Gastrocnemius medialis (tissue), 4 donors: ENCODE data around the gene NLRP7.

Experiments
- POLR2A ChIP-seq, 2 donors: fragments of 450-650 bp; IDR thresholded peaks; one replicate each; pipeline ENCODE4 v1.6.1; 2017; ENCODE audit warnings: antibody characterized with exemption in 2 of 2, mild to moderate bottlenecking in 2 of 2, moderate library complexity in 2 of 2
- TF ChIP-seq, protein P1 (sequence below), 5 experiments: fragments of 450-650 bp in 3 of 5; fragments of 200-600 bp in 2 of 5; sonication (generic) in 2 of 5; IDR thresholded peaks in 4 of 5; conservative IDR thresholded peaks in 1 of 5; 1 replicate in 4 of 5; 2 replicates in 1 of 5; pipeline ENCODE4 v1.5.1; 2016 to 2019; ENCODE audit warnings: antibody characterized with exemption in 5 of 5, mild to moderate bottlenecking in 3 of 5, moderate library complexity in 3 of 5

DNA sequence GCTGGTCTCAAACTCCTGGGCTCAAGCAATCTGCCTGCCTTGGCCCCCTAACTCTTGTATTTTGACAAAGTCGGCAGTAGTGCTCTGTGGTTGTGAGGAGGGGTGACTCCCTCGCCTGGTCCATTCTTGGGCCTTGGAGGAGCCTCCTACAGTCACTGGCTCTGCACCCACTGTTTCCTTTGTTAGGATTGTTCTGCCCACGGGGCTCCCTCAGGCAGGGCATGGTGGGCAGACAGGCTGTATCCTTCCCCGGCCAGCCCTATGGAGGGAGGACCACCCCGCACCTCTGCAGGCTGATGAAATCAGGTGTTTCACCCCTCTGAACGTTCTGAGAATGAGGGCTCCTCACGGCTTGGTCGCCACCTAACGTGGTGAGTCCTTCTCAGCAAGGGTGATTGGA is 64.1 kb downstream of the NLRP7 start:
- TF ChIP-seq, protein P1, sequence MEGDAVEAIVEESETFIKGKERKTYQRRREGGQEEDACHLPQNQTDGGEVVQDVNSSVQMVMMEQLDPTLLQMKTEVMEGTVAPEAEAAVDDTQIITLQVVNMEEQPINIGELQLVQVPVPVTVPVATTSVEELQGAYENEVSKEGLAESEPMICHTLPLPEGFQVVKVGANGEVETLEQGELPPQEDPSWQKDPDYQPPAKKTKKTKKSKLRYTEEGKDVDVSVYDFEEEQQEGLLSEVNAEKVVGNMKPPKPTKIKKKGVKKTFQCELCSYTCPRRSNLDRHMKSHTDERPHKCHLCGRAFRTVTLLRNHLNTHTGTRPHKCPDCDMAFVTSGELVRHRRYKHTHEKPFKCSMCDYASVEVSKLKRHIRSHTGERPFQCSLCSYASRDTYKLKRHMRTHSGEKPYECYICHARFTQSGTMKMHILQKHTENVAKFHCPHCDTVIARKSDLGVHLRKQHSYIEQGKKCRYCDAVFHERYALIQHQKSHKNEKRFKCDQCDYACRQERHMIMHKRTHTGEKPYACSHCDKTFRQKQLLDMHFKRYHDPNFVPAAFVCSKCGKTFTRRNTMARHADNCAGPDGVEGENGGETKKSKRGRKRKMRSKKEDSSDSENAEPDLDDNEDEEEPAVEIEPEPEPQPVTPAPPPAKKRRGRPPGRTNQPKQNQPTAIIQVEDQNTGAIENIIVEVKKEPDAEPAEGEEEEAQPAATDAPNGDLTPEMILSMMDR (IDR thresholded peaks at IDR 0.05 in 4 of 5, conservative IDR thresholded peaks at IDR 0.05 in 1 of 5), result no peak
- TF ChIP-seq POLR2A (IDR thresholded peaks at IDR 0.05), result no peak
